HG03095 (cell line): Measurements from ENCODE around the gene RETREG1.

Experiments
- ATAC-seq: cut with Tn5 transposase; IDR thresholded peaks from one replicate; pipeline ENCODE4 v1.9.1; 2021; ENCODE audit warnings: moderate library complexity; ENCODE audit not compliant: unreplicated experiment

Gene RETREG1

DNA sequence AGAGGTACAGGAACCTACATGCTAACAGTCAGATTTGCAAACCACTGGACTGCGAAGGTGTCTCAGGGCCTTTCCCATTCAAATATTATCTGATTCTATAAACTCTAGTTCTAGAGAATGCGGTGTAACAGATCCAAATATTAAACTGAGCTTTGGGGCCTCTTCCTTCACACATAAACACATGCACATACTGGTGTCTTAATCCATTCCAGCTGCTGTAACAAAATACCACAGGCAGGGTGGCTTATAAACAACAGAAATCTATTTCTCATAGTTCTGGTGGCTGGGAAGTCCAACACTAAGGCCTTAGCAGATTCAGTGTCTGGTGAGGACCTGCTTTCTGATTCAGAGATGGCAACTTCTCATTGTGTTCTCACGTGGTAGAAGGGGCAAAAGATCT lies 30.2 kb downstream of the RETREG1 start:
- no peak for ATAC-seq

DNA sequence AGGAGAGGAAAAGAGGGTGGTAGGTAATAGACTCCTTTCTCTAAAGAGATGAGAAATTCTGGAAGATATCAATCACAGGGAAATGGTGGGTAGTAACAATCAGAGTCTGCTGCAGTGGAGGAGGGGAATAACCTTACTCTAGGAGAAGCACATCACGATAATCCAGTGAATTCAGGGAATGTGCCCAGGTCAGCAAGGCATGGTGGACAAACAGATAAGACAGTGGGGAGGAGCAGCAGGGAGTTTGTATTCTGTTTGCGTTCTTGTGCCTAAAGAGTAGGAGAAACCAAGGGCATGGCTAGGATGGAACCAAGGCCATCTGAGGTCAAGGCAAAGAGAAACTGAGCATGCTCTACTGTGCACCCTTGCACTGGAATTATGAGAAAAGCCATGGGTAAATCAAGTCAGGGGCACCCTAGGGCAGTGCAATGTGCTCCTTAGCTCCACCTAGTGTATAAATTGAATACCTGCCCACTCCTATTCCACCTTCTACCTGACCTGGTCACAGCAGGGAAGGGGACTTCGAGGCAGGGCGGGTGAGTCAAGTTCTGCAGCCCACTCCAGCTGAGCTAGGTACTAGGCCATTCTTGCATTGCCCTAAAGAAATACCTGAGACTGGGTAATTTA lies 31.6 kb downstream of the RETREG1 start:
- no peak for ATAC-seq

DNA sequence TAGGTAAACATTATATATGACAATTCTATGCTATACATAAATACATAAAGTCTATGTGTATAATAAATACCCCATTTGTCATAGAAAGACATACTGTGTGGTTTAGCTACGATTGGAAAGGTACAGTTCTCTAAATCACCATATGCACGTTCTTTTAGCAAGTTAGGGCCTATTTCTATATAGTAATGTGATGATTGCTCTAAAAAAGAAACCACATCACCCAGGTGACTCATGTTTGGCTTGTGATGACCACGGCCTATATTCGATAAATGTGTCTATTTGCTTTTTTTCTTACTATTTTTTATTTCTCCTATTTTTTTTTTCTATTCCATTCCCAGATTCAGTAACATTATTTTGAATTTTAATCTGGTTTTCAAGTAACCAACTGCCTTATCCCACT lies 34.7 kb downstream of the RETREG1 start:
- ATAC-seq, result no peak

DNA sequence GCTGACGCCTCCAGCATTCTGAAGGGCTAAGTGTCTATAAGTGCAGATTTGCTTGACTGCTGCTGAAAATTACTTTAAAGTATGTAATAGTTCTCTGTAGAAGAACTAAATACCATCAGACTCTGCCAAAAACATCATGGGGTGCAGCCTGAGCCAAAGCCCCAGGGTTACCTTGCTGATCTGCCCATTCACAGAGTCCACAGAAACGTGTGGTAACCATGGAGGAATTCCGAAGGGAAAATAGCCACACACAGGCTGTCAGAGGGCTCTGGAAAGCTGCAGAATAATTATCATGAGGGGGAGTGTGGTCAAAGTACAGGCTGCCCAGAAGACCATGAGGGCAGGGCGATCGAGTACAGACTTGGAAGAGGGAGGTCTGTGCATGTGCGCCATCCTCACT lies 36.4 kb downstream of the RETREG1 start:
- no peak for ATAC-seq

DNA sequence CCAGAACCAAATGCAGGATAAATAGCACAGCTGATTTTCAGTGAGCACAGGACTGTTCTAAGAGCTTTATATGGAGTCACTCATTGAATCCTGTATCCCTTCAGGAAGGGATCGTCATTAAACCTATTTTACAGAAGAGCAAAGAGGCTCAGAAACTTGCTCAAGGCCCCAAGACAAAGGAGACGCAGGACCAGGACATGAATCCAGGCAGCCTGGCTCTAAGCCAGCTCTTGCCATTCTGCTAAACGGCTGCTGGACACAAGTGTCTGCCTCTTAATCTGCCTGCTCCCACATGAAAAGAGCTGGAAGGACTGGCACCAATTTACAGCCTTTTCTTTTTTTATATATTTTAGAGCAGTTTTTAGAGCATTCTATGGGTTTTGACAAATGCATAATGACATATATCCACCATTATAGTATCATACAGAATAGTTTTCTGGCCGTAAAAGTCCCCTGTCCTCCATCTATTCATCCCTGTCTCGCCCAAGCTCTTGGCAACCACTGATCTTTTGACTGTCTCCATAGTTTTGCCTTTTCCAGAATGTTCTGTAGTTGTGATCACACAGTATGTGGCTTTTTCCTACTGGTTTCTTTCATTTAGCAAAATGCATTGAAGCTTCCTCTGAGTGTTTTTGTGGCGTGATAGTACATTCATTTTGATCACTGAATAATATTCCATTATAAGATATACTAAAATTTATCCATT lies 37.5 kb downstream of the RETREG1 start:
- ATAC-seq, result no peak

DNA sequence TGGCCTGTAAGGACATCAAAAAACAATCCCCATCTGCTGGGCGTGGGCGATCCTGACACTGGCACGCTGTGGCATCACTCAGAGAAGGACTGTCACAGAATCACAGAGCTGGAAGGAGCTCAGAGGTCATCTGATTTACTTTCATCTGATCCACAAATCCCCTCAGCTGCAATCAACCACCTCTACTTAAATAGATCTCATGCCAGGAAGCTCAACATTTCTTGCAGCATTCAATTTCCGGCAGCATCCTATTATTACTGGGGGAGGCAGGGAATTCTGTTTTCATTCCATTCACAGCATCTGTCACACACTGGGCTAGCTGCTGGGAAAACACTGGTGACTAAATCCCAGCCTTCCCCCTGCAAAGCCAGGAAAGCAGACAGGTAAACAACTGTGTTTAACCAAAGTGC lies 38.3 kb downstream of the RETREG1 start:
- ATAC-seq, result no peak

DNA sequence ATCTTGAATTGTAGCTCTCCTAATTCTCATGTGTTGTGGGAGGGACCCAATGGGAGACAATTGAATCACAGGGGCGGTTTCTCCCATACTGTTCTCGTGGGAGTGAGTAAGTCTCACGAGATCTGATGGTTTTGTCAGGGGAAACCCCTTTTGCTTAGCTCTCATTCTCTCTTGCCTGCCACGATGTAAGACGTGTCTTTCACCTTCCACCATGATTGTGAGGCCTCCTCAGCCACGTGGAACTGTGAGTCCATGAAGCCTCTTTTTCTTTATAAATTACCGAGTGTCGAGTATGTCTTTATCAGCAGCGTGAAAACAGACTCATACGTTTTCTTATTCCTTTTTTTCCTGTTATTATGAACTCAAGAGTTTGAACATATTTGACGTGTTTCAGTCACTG lies 39.1 kb downstream of the RETREG1 start:
- ATAC-seq, result no peak

DNA sequence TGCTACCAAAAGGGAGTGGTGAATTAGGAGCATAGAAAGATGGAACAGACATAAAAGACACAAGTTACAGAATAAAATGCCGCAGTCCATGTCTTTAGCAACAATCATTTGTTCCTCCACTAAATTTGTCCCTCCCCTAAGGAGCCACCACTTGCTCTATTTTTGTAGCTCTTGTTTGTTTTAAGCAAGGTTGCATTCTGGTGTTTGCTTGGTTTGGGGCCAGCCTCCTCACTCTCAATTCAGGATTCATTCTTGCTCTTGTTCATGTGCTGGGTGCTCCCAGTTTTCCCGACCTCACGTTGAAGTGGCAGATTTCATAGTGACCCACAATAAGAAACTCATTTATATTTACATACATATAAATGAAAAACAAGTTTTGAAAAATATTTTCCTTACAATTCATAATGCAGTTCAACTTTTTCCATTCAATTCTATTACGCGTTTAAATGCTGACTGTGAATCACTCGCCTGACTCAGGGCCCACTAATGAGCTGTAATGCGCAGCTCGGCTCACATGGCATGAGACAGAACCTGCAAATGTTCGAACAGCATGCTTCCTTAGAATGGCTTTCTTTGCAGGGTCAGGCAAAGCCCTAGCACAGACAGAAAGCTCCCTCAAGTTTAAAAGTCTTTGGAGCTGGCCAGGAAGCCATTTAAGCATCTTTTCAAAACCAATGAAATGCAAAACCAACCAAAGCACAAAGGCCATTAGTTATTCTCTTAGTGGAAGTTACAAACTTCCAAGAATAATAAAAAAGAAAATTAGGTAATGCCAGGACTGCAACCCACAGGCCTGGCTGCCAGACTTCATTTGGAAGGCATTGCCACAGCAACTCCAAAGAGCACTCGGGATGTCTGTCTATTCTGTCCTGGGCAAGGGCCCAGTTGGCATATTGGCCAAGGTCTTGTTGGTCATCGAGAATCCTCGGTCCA lies 41.7 kb downstream of the RETREG1 start:
- ATAC-seq, result no peak

DNA sequence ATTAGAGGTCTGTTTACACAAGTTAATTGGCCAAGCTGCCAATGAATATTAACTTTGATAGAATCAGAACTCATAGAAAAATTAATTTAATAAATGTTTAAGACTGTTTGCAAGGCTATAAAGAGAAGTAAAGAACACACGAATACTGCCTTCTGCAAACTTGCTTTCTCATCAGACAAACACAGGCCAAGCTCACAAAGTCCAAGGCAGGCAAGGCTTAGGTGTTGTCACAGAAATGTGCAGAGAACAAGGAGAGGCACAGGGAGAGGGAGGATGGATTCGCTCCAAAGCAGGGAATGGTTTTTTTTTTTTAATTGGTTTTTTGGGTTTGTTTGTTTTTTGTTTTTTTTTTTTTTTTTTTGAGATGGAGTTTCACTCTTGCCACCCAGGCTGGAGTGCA lies 43.4 kb downstream of the RETREG1 start:
- no peak for ATAC-seq

DNA sequence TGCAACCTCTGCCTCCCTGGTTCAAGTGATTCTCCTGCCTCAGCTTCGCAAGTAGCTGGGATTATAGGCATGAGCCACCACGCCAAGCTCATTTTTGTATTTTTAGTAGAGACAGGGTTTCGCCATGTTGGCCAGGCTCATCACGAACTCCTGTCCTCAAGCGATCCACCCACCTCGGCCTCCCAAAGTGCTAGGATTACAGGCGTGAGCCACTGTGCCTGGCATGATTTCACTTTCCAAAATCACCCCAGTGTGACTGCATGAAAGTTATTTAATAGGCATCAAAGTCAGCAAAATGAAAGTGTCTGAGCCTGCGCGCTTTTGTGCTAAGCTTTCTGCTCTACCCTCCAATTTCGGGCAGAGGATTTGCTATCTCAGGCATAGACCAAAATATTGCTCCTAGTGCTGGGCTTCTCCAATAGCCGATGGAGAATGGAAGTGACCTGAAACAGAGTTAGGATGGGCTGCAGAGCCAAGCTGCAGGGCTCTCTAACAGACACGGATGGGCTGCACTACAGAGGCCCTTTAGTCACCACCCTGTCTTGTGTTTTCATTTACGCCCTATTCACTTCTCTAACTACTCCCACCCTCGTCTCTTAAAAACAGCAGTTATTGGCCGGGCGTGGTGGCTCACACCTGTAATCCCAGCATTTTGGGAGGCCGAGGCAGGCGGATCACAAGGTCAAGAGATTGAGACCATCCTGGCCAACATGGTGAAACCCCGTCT lies 44.3 kb downstream of the RETREG1 start:
- ATAC-seq, result no peak

DNA sequence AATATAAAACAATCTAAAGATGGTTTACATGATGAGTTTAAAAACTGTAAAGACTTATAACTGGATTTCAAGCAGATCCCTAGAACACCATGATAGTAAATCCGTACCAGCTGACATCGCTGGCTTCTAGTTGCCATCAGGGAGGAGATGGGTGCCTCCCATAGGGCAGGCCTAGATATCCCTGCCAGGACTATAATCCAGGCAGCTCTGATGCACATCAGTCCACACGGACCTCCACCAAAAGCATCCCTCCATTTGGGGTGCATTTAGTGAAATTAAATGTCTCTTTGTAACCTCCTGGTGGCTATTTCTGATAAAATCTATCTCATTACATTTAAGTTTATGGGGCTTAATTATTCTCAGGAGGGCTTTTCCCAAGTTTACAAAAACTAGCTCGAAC lies 45.8 kb downstream of the RETREG1 start:
- ATAC-seq, result no peak

DNA sequence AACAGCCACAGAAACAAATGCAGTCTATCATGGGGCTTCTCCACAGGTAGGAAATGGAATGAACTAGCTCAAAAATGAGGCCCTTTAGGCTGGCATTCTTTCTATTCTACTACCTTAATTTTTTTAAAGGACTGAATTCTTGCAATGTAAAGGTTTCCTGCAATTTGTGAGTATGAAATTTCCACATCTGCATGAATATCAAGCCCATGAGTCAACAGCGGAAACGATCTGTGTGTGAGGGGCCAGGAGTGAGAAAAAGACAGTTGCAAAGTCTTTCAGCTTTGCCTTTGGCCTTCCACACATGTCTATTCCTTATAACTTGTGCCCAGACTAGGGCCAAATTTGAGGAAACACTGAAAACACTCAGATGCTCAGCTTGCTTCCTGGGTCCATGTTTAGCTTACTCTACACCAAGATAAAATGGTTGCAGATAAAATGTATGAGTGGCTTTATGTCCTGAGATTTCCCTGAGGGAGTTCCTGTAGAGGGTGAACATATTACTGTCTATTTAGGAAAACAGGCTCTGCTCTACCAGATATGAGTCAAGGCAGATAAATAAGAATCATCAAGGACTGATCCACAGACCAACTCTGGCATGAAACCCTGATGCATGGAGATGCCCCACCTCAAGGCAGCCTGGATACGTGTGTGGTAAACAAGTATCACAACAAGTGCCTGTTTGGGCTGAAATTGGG lies 46.5 kb downstream of the RETREG1 start:
- ATAC-seq, result no peak

DNA sequence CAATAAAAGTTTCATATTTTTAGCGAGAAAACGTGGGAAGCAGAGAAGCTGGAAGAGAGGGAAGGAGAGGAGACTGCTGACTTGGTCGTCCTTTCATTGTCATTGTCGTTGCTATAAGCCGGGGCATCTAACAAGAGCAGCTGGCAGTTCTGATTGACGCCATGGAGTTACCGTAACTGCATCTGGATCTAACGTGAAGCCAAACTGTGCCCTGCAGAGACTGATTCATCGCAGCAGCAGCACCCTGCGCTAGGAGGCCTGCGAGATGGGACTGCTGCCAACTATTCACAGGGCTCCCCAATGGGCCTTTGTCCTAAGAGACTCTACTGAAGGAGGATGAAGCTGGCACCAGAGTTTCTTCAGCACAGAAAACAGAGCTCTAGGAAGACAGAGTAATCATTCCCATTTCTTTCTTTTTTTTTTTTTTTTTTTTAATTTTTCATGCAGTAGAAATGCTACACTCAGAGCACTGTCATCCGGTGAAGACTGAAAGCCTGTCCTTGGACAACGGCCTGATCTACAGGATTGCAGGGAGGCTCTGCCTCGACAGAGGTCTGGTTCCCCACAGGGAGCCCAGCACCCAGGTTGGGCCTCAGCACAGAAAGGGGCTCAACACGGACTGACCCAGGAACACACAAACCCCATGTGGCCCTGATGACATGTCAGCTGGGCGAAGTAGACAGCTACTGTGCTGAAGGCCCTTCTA lies 47.8 kb downstream of the RETREG1 start:
- no peak for ATAC-seq

DNA sequence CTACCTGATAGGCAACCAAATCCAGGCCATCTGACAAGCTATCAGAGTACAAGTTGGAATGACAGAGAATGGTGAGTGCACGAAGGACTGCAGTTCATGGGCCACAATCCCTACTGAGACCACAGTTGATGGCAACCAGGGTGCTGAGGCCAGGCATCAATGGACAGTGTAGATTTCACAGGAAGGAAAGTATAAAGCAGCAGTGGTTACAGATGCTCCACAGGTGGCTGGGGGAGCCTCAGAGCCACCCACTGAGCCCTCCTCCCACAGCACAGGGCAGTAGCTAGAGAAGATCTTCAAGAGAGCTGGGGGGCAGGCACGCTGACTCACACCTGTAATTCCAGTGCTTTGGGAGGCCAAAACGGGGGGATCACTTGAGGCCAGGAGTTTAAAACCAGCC lies 49.4 kb downstream of the RETREG1 start:
- ATAC-seq, result no peak

DNA sequence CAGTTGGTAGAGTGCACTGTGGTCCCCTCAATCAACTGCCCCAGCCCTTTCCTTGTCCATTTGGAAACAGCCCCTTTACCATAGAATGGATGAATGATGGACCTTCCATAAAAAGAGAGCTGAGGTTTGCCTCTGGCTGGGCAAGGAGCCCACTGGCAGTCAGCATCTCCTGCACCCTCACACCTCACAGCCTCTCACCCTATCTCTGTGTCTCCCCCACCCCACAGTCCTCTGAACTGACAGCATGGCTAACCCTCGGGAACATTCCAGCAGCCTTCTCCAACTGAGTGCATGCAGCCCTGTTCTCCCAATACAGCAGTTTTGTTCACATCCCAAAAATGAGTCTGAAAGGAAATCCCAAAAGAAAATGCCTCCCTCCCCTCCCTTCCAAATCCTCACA lies 51.7 kb downstream of the RETREG1 start:
- no peak for ATAC-seq

DNA sequence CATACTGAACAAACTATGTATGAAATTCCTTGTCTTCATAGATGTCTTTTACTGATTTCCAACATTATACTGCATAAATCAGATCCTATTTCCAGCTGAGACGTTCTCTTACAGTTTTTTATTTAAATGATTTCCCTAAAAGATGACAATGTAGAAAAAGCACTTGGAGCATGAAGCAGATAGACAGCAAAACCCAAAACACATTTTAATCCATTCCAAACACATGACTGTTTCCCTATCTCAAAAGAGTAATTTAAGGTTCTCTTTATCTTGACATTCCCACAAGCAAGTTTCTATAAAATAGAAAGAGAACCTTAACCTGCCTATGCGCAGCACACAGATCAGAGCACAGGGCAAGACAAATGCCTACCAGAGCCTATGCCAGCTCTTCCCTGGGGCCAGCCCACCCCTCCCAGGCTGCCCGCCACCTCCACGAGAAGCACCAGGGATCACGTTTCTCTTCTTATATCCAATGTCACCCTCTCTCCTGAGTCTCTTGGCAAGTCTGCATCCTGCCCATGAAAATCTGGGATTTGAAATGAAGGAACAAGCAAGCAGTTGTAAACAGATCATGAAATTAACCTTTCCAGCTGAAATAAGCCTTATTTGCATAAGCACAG lies 52.4 kb downstream of the RETREG1 start:
- no peak for ATAC-seq

DNA sequence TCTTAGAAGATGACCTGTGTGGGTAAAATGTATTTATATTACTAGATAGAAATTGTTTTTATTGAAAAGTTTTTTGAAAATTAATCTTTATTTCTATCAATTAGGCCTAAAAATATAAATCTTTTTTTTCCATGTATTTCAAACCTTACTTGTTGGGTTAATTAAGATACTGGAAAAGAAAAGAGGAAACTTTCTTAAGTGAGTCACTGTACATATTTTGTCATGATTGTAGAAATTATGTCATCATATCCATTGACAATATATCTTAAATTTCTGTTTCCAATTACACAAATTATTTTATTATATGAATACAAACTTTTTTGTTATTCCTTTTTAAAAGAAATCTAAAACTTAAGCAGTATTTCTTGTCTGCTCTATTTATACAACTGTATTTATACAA lies 53.1 kb downstream of the RETREG1 start:
- ATAC-seq, result no peak

DNA sequence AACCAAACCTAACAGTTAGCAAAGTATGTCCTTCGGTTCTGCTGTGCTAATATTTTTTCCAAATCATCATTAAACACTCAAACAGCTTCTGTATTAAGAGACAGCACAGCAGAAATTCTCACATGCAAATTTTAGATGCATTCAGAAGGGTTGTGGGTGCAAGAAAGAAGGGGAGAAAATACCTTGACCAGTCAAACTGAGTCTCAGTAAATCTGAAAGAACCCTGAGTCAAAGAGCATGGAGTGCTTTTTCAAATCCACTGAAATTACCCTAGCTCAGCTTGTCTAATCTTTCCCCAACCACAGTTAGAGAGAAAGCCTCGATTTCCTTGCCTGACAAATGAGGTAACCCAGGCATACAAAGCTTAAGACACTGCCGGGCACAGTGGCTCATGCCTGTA lies 55.1 kb downstream of the RETREG1 start:
- ATAC-seq, result no peak

DNA sequence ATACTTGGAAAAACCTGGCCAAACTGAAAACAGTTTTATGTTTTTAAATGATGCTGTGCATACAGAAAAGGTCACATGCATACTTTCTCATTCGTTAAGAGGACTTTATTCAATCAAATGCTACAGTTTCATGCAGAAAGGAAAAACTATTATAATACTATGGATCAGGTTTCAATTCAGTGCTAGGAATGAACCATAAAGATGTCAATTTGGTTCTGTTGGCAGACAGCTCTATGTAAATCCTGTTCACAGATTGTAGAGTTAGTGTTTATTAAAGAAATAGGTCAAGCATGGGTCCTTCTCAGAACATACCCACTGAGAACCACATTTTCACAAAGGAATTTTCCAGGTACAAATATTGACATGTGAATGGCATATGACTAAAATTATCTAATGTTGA lies 57.1 kb downstream of the RETREG1 start:
- ATAC-seq, result no peak
